K562 (cell line): ENCODE results near the gene TBL1XR1. TPM values are rescaled to one million over a fixed set of nuclear protein-coding genes. Genes with fewer than 3 reads are reported as not detected.

ENCODE experiments used
- ATAC-seq: fragments of 200-7000 bp; cut with Tn5 transposase; 3 replicates; pipeline ENCODE4 v1.9.1; 2020; ENCODE audit warnings: moderate library complexity
- BruUV-seq: library from RNA; stranded (reverse); fragments of 400-500 nt; replicated peaks from 2 replicates; lab custom pipeline; 2021; lab: Mats Ljungman, UMichigan
- CTCF ChIA-PET: fragments of 300-600 bp; formaldehyde crosslinking; extraction: SDS; loops from one replicate; lab custom pipeline; 2021; ENCODE audit warnings: low intra/inter-chr PET ratio; lab: Yijun Ruan, JAX
- POLR2A ChIA-PET: fragments of 300-600, 350-650 bp; sonication (Branson Sonifier 250); formaldehyde crosslinking; extraction: SDS; loops from one replicate; lab custom pipeline; 2021; ENCODE audit warnings: antibody characterized with exemption, inconsistent platforms; lab: Yijun Ruan, JAX
- DNase-seq, 4 experiments: peaks; one replicate each; pipeline versions ENCODE4 v3.0.0 to v3.0.0-alpha.2; 2011 to 2018; ENCODE audit warnings: low spot score in 3 of 4, mixed read lengths in 3 of 4; ENCODE audit errors: extremely low read depth in 1 of 4
- FAIRE-seq: peaks from 2 replicates; lab custom pipeline; 2011; peaks lifted over from hg19 to GRCh38; lab: Jason Lieb, UNC
- H2AFZ ChIP-seq: 2 replicates; pipeline ENCODE4 v1.6.0; 2011; ENCODE audit warnings: low read depth, low read length, control low read depth, inconsistent platforms
- H3K27ac ChIP-seq: fragments of 200-600 bp; 3 replicates; pipeline ENCODE4 v1.8.0; 2011; ENCODE audit warnings: low read depth, mild to moderate bottlenecking, control low read depth, inconsistent platforms, low read length, moderate library complexity, mixed read lengths; ENCODE audit errors: extremely low read depth
- H3K27me3 ChIP-seq, 2 experiments: fragments of 300-600 bp in 1 of 2; 2 replicates in 1 of 2; 3 replicates in 1 of 2; pipeline versions ENCODE4 v1.6.0 to v1.8.0; 2011; ENCODE audit warnings: inconsistent platforms in 2 of 2, low read length in 2 of 2, mild to moderate bottlenecking in 1 of 2, mixed read lengths in 1 of 2, moderate library complexity in 1 of 2; ENCODE audit not compliant: control insufficient read depth in 2 of 2, insufficient read depth in 2 of 2
- H3K36me3 ChIP-seq: fragments of 300-600 bp; 3 replicates; pipeline ENCODE4 v1.8.0; 2011; ENCODE audit warnings: mild to moderate bottlenecking, low read length, inconsistent platforms; ENCODE audit not compliant: control insufficient read depth, insufficient read depth
- H3K4me1 ChIP-seq, 2 experiments: fragments of 200-600 bp in 1 of 2; replicated peaks in 1 of 2; 2 replicates in 1 of 2; 3 replicates in 1 of 2; pipeline versions ENCODE4 v1.5.1 to v1.8.0; 2011; ENCODE audit warnings: inconsistent platforms in 2 of 2, low read length in 2 of 2, mild to moderate bottlenecking in 1 of 2, mixed read lengths in 1 of 2, moderate library complexity in 1 of 2; ENCODE audit not compliant: control insufficient read depth in 2 of 2, insufficient read depth in 2 of 2
- H3K4me2 ChIP-seq: 2 replicates; pipeline ENCODE4 v1.6.1; 2011; ENCODE audit warnings: low read length, control low read depth, inconsistent platforms, mixed read lengths; ENCODE audit not compliant: insufficient read depth
- H3K4me3 ChIP-seq: fragments of 200-600 bp; sonication (generic), shearing (Covaris generic); 2 replicates; pipeline ENCODE4 v1.5.1; 2016; ENCODE audit warnings: control low read depth, inconsistent platforms
- H3K79me2 ChIP-seq: fragments of 200-600 bp; 3 replicates; pipeline ENCODE4 v1.8.0; 2011; ENCODE audit warnings: low read length, inconsistent platforms; ENCODE audit not compliant: control insufficient read depth, insufficient read depth
- H3K9ac ChIP-seq, 2 experiments: 2 replicates each; pipeline versions ENCODE4 v1.6.0 to v1.6.1; 2011; ENCODE audit warnings: low read depth in 2 of 2, low read length in 2 of 2, control low read depth in 1 of 2, inconsistent platforms in 1 of 2, mild to moderate bottlenecking in 1 of 2, mixed read lengths in 1 of 2; ENCODE audit not compliant: insufficient read depth in 1 of 2
- H3K9me1 ChIP-seq: one replicate; pipeline ENCODE4 v1.6.0; 2011; ENCODE audit warnings: inconsistent platforms, mild to moderate bottlenecking, low read length, moderate library complexity; ENCODE audit not compliant: control insufficient read depth, insufficient read depth
- H3K9me3 ChIP-seq: replicated peaks from 2 replicates; pipeline ENCODE4 v1.5.1; 2011; ENCODE audit warnings: low read depth, low read length, inconsistent platforms; ENCODE audit not compliant: control insufficient read depth, insufficient read depth
- H4K20me1 ChIP-seq: replicated peaks from 2 replicates; pipeline ENCODE4 v1.6.1; 2011; ENCODE audit warnings: low read length, inconsistent platforms, mixed read lengths; ENCODE audit not compliant: control insufficient read depth, insufficient read depth
- BCOR ChIP-seq: fragments of 450-650 bp; IDR thresholded peaks from 2 replicates; pipeline ENCODE4 v1.6.1; 2016
- HMG20A ChIP-seq: fragments of 450-650 bp; formaldehyde crosslinking; conservative IDR thresholded peaks from 2 replicates; pipeline ENCODE4 v1.4.0; 2020; ENCODE audit warnings: mild to moderate bottlenecking, mixed read lengths
- KHSRP ChIP-seq: fragments of 450-650 bp; IDR thresholded peaks from 2 replicates; pipeline ENCODE4 v1.6.1; 2017
- NFIC ChIP-seq: fragments of 450-650 bp; IDR thresholded peaks from 2 replicates; pipeline ENCODE4 v1.6.1; 2017; ENCODE audit warnings: mild to moderate bottlenecking, inconsistent platforms
- NONO ChIP-seq, 2 experiments: fragments of 200-400 bp in 1 of 2; fragments of 450-650 bp in 1 of 2; formaldehyde crosslinking in 1 of 2; IDR thresholded peaks; 2 replicates each; pipeline ENCODE4 v1.6.1; 2017; ENCODE audit warnings: low read depth in 2 of 2, mild to moderate bottlenecking in 2 of 2, moderate library complexity in 2 of 2, low read length in 1 of 2
- SAFB ChIP-seq: fragments of 200-400 bp; formaldehyde crosslinking; IDR thresholded peaks from 2 replicates; pipeline ENCODE4 v1.6.1; 2017; ENCODE audit warnings: low read depth, low read length, borderline replicate concordance
- ZNF586 ChIP-seq: fragments of 450-650 bp; formaldehyde crosslinking; conservative IDR thresholded peaks from 2 replicates; pipeline ENCODE4 v1.4.0; 2020; ENCODE audit warnings: mild to moderate bottlenecking, moderate library complexity
- WGBS: fragments of 100-300 bp; shearing (Covaris generic); methylation state at CpG from one replicate; pipeline ENCODE4 v1.1.6; 2016; ENCODE audit warnings: low coverage, mixed read lengths; ENCODE audit not compliant: insufficient coverage; ENCODE audit errors: missing lambda C conversion rate; 5-methylcytosine and 5-hydroxymethylcytosine counted together
- in situ Hi-C: fragments of 300-500 bp; cut with MboI; formaldehyde crosslinking; loops from 4 replicates; pipeline ENCODE4 v1.15.0; 2018; ENCODE audit warnings: inconsistent platforms, mixed read lengths
- intact Hi-C: fragments of 100-400 bp; cut with micrococcal nuclease; formaldehyde crosslinking; loops from 2 replicates; pipeline ENCODE4 v1.14.2; 2022
- polyA plus RNA-seq, 8 experiments: library from polyadenylated mRNA; depleted of rRNA in 4 of 8; stranded (reverse) in 5 of 8; unstranded in 3 of 8; fragments of >200 nt; fragmentation: Nextera tagmentation in 2 of 8; fragmentation: Illumina TruSeq in 1 of 8; extraction: Ambion mirVana in 2 of 8; extraction: Trizol in 1 of 8; gene quantifications; 2 replicates each; pipeline versions ENCODE4 v1.2.1 to v1.2.3, GENCODE V29; 2011 to 2014; ENCODE audit warnings: inconsistent platforms in 1 of 8, missing spikeins in 1 of 8
- total RNA-seq, 7 experiments: library from RNA; depleted of rRNA in 6 of 7; stranded (reverse); fragments of >200 nt in 6 of 7; fragmentation: Illumina TruSeq in 2 of 7; extraction: Trizol in 2 of 7; gene quantifications; 2 replicates each; pipeline versions ENCODE4 v1.2.1 to v1.2.3, GENCODE V29; 2011 to 2021; ENCODE audit warnings: low replicate concordance in 1 of 7
- TF ChIP-seq, protein P1 (sequence below): sonication (generic); formaldehyde crosslinking; IDR thresholded peaks from 2 replicates; pipeline ENCODE4 v1.8.0; 2023; ENCODE audit warnings: mild to moderate bottlenecking, missing genetic modification reagents
- TF ChIP-seq, protein P2 (sequence below): sonication (generic); formaldehyde crosslinking; IDR thresholded peaks from 2 replicates; pipeline ENCODE4 v1.8.1; 2023; ENCODE audit warnings: mild to moderate bottlenecking, missing genetic modification reagents
- TF ChIP-seq, protein P3 (sequence below): fragments of 450-650 bp; IDR thresholded peaks from 2 replicates; pipeline ENCODE4 v1.6.1; 2016; ENCODE audit warnings: mild to moderate bottlenecking
- TF ChIP-seq, protein P4 (sequence below): sonication (generic); formaldehyde crosslinking; IDR thresholded peaks from 2 replicates; pipeline ENCODE4 v1.8.0; 2022; ENCODE audit warnings: mild to moderate bottlenecking, low read depth, missing genetic modification reagents

Gene TBL1XR1
- total and polyA plus RNA-seq, 9 of the 15 experiments (the other 6 are each of a cell fraction or from before 2014, with no cell fraction given), result 19.6 to 171 (median 83.3) TPM

DNA sequence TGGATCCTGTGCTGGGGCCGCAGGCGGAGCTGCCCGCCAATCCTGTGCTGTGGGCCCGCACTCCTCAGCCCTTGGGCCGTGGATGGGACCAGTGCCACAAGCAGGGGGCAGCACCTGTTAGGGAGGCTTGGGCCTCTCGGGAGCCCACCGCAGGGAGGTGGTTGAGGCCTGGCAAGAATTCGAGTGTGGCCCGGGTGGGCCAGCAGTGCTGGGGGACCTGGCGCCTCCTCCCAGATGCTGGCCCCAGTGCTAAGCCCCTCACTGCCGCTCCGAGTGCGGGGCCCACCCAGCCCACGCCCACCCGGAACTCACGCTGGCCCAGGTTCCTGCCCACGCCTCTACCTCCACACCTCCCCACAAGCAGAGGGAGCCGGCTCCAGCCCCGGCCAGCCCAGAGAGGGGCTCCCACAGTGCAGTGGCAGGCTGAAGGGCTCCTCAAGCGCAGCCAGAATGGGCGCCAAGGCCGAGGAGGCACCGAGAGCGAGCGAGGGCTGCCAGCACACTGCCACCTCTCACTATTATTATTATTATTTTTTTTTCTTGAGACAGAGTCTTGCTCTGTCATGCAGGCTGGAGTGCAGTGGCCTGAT lies 31.4 kb upstream of the TBL1XR1 start:
- no peaks in the 10 kb centered on the region; a peak in 1 of 5 replicates for H3K4me1 ChIP-seq
- no peak overlapping the region for H3K27ac ChIP-seq
- H3K4me2 ChIP-seq, result no peak overlapping the region
- no peak overlapping the region for H2AFZ ChIP-seq
- CTCF ChIA-PET, result interaction anchor here (0.7 kb wide), 1 partner anchor 558 kb away, joined by 3 read pairs; no protein-coding TSS in a partner anchor
- no peaks in the 10 kb centered on the region for H3K9me3 ChIP-seq
- no peaks in the 10 kb centered on the region for H3K36me3 ChIP-seq
- intact Hi-C loops, result no loop called here
- H3K27me3 ChIP-seq, result no peaks in the 10 kb centered on the region
- no peaks in the 10 kb centered on the region for H3K79me2 ChIP-seq
- no peaks in the 10 kb centered on the region for H3K9me1 ChIP-seq
- in situ Hi-C loops, result no loop called here
- H3K4me3 ChIP-seq, result no peak overlapping the region
- DNase-seq (no peak), ATAC-seq (no peak), FAIRE-seq (no peak)
- POLR2A ChIA-PET, result no interaction called here
- no TSS peak for BruUV-seq
- H4K20me1 ChIP-seq, result no peaks in the 10 kb centered on the region
- no peak overlapping the region for H3K9ac ChIP-seq
- WGBS, result 86% methylated on average over 8 of the region's 25 CpGs
- TF ChIP-seq BCOR (no peak), HMG20A (CRISPR knock-in tag) (no peak), NFIC (no peak), NONO (IDR thresholded peaks at IDR 0.05; ENCODE audit: low read depth in 2 of 2, low read length in 1 of 2) (no peak), KHSRP (no peak), SAFB (no peak), ZNF586 (CRISPR knock-in tag) (no peak)
- TF ChIP-seq, protein P1, sequence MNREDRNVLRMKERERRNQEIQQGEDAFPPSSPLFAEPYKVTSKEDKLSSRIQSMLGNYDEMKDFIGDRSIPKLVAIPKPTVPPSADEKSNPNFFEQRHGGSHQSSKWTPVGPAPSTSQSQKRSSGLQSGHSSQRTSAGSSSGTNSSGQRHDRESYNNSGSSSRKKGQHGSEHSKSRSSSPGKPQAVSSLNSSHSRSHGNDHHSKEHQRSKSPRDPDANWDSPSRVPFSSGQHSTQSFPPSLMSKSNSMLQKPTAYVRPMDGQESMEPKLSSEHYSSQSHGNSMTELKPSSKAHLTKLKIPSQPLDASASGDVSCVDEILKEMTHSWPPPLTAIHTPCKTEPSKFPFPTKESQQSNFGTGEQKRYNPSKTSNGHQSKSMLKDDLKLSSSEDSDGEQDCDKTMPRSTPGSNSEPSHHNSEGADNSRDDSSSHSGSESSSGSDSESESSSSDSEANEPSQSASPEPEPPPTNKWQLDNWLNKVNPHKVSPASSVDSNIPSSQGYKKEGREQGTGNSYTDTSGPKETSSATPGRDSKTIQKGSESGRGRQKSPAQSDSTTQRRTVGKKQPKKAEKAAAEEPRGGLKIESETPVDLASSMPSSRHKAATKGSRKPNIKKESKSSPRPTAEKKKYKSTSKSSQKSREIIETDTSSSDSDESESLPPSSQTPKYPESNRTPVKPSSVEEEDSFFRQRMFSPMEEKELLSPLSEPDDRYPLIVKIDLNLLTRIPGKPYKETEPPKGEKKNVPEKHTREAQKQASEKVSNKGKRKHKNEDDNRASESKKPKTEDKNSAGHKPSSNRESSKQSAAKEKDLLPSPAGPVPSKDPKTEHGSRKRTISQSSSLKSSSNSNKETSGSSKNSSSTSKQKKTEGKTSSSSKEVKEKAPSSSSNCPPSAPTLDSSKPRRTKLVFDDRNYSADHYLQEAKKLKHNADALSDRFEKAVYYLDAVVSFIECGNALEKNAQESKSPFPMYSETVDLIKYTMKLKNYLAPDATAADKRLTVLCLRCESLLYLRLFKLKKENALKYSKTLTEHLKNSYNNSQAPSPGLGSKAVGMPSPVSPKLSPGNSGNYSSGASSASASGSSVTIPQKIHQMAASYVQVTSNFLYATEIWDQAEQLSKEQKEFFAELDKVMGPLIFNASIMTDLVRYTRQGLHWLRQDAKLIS (CRISPR knock-in tag), result no peak
- TF ChIP-seq, protein P2, sequence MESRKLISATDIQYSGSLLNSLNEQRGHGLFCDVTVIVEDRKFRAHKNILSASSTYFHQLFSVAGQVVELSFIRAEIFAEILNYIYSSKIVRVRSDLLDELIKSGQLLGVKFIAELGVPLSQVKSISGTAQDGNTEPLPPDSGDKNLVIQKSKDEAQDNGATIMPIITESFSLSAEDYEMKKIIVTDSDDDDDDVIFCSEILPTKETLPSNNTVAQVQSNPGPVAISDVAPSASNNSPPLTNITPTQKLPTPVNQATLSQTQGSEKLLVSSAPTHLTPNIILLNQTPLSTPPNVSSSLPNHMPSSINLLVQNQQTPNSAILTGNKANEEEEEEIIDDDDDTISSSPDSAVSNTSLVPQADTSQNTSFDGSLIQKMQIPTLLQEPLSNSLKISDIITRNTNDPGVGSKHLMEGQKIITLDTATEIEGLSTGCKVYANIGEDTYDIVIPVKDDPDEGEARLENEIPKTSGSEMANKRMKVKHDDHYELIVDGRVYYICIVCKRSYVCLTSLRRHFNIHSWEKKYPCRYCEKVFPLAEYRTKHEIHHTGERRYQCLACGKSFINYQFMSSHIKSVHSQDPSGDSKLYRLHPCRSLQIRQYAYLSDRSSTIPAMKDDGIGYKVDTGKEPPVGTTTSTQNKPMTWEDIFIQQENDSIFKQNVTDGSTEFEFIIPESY (CRISPR knock-in tag), result peak; percentile 54; the same call in 1 of the 2 replicates
- TF ChIP-seq, protein P3, sequence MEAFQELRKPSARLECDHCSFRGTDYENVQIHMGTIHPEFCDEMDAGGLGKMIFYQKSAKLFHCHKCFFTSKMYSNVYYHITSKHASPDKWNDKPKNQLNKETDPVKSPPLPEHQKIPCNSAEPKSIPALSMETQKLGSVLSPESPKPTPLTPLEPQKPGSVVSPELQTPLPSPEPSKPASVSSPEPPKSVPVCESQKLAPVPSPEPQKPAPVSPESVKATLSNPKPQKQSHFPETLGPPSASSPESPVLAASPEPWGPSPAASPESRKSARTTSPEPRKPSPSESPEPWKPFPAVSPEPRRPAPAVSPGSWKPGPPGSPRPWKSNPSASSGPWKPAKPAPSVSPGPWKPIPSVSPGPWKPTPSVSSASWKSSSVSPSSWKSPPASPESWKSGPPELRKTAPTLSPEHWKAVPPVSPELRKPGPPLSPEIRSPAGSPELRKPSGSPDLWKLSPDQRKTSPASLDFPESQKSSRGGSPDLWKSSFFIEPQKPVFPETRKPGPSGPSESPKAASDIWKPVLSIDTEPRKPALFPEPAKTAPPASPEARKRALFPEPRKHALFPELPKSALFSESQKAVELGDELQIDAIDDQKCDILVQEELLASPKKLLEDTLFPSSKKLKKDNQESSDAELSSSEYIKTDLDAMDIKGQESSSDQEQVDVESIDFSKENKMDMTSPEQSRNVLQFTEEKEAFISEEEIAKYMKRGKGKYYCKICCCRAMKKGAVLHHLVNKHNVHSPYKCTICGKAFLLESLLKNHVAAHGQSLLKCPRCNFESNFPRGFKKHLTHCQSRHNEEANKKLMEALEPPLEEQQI, result peak; percentile 33; the same call in 1 of the 2 replicates
- TF ChIP-seq, protein P4, sequence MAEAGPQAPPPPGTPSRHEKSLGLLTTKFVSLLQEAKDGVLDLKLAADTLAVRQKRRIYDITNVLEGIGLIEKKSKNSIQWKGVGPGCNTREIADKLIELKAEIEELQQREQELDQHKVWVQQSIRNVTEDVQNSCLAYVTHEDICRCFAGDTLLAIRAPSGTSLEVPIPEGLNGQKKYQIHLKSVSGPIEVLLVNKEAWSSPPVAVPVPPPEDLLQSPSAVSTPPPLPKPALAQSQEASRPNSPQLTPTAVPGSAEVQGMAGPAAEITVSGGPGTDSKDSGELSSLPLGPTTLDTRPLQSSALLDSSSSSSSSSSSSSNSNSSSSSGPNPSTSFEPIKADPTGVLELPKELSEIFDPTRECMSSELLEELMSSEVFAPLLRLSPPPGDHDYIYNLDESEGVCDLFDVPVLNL, result no peak
